Mesothelial cell of epicardium (in vitro differentiated cells): ENCODE measurements around the gene CA11. TPM values are rescaled to one million over a fixed set of nuclear protein-coding genes. Genes with fewer than 3 reads are reported as not detected.

Experiments used
- DNase-seq, 2 experiments: peaks; one replicate each; pipeline ENCODE4 v3.0.0; 2021; ENCODE audit warnings: low spot score in 2 of 2; ENCODE audit not compliant: unreplicated experiment in 2 of 2
- H3K27ac Mint-ChIP-seq: 2 replicates; pipeline ENCODE4 v1.8.0; 2021; ENCODE audit warnings: mixed read lengths
- H3K27me3 Mint-ChIP-seq: 2 replicates; pipeline ENCODE4 v1.8.0; 2021; ENCODE audit warnings: low read depth, mixed read lengths
- H3K36me3 Mint-ChIP-seq: 2 replicates; pipeline ENCODE4 v1.8.0; 2021; ENCODE audit warnings: mixed read lengths
- H3K4me1 Mint-ChIP-seq: 2 replicates; pipeline ENCODE4 v1.8.0; 2021; ENCODE audit warnings: mixed read lengths
- H3K4me3 Mint-ChIP-seq: 2 replicates; pipeline ENCODE4 v1.8.0; 2021; ENCODE audit warnings: mild to moderate bottlenecking, moderate library complexity, mixed read lengths
- H3K9me3 Mint-ChIP-seq: 2 replicates; pipeline ENCODE4 v1.8.0; 2021; ENCODE audit warnings: mixed read lengths
- total RNA-seq: library from RNA; stranded (reverse); gene quantifications from 3 replicates; pipeline ENCODE4 v1.2.1, GENCODE V29; 2021
- TF ChIP-seq, protein P1 (sequence below): fragments of 200-600 bp; sonication (generic); IDR thresholded peaks from one replicate; pipeline ENCODE4 v1.5.0; 2021; ENCODE audit warnings: antibody characterized with exemption; ENCODE audit not compliant: unreplicated experiment

The CA11 gene
- total RNA-seq, 1 donor from 2014 or later = 48.2 TPM

DNA sequence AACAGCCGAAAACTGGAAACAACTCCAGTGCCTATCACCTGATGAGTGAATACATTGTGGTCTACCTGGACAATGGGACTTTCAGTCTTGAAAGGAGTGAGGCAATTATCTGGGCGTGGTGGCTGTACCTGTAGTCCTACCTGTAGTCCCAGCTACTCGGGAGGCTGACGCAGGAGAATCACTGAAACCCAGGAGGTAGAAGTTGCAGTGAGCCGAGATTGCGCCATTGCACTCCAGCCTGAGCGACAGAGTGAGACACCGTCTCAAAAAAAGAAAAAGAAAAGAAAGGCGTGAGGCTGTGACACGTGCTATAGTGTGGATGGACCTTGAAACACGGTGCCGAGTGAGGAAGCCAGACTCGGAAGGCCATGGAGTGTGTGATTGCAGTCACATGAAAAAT, 30.9 kb upstream of the CA11 start:
- Mint-ChIP-seq H3K9me3 (no peaks in the 10 kb centered on the region), H3K27me3 (peaks cover 5% of the 10 kb centered on the region), H3K36me3 (no peaks in the 10 kb centered on the region), H3K27ac (no peak overlapping the region), H3K4me3 (no peak overlapping the region), H3K4me1 (peaks cover 6% of the 10 kb centered on the region)
- TF ChIP-seq, protein P1, sequence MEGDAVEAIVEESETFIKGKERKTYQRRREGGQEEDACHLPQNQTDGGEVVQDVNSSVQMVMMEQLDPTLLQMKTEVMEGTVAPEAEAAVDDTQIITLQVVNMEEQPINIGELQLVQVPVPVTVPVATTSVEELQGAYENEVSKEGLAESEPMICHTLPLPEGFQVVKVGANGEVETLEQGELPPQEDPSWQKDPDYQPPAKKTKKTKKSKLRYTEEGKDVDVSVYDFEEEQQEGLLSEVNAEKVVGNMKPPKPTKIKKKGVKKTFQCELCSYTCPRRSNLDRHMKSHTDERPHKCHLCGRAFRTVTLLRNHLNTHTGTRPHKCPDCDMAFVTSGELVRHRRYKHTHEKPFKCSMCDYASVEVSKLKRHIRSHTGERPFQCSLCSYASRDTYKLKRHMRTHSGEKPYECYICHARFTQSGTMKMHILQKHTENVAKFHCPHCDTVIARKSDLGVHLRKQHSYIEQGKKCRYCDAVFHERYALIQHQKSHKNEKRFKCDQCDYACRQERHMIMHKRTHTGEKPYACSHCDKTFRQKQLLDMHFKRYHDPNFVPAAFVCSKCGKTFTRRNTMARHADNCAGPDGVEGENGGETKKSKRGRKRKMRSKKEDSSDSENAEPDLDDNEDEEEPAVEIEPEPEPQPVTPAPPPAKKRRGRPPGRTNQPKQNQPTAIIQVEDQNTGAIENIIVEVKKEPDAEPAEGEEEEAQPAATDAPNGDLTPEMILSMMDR = no peak
- no peak for DNase-seq

DNA sequence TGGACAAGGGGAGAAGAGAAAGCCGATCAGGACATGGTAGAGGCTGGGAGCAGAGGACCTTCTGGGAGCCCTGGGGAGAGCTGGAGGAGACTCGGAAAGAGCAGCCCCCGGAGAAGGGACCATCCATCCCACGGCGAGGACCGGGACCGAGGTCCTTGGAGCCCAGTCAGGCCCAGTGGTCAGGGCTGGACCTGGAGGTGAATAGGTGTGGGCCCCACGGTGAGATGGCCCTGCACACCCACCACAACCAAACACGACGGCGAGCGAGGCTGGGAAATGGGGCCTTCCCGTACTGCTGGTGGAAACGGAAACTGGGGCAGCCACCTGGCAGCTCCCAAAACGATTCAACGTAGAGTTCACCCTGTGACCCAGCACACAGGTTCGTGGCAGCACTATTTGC, 30.5 kb upstream of the CA11 start:
- no peak for DNase-seq
- no peak overlapping the region for H3K27ac Mint-ChIP-seq
- no peak overlapping the region for H3K4me3 Mint-ChIP-seq
- TF ChIP-seq, protein P1 = no peak
- H3K4me1 Mint-ChIP-seq = peaks cover 6% of the 10 kb centered on the region
- H3K27me3 Mint-ChIP-seq = peaks cover 5% of the 10 kb centered on the region
- H3K9me3 Mint-ChIP-seq = no peaks in the 10 kb centered on the region
- no peaks in the 10 kb centered on the region for H3K36me3 Mint-ChIP-seq

DNA sequence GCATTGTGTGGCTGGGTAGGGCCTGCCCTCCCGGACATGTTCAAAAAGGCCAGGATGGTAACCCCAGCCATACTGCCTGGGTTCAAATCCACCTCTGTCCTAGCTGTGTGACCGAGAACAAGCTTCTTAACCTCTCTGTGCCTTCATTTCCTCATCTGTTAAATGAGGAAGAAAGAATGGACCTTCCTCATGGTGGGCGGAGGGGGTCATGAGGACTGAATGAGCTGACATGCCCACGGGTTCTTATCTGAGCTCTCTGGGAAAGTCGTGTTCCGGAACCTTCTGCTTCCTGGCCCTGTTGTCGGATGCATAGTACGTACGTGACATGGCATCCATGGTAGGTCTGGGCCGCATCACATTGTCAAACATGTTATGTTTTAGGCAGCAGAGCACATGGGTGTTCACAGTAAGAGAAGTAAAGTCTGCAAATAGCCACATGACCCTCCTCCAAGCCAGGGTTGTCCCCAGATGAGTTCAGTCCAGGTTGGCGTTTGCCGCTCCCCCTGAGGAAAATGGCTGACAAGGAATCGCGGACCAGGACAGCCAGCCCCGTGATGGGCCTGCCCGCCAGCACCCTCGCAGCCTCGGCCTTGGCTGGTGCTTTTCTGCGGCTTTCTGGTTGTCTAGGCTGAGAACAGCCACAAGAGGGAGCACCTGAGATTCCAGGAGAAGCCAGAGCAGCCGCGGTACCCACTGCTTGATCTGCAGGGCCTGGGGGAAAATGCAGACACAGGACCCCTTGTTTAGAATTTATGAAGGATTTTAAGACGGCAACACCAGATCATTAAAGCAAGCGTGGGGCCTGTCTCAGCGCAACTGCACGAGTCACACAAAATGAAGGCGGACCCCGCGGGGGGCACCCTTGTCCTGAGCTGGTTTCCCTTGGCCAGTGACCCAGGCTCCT, 29.2 kb upstream of the CA11 start:
- Mint-ChIP-seq H3K4me3 (no peak overlapping the region), H3K4me1 (peaks cover 11% of the 10 kb centered on the region), H3K27me3 (peaks cover 5% of the 10 kb centered on the region), H3K9me3 (no peaks in the 10 kb centered on the region), H3K36me3 (no peaks in the 10 kb centered on the region), H3K27ac (no peak overlapping the region)
- TF ChIP-seq, protein P1 = peak; percentile 82
- DNase-seq = peak in 1 of 2 experiments; percentile 77

DNA sequence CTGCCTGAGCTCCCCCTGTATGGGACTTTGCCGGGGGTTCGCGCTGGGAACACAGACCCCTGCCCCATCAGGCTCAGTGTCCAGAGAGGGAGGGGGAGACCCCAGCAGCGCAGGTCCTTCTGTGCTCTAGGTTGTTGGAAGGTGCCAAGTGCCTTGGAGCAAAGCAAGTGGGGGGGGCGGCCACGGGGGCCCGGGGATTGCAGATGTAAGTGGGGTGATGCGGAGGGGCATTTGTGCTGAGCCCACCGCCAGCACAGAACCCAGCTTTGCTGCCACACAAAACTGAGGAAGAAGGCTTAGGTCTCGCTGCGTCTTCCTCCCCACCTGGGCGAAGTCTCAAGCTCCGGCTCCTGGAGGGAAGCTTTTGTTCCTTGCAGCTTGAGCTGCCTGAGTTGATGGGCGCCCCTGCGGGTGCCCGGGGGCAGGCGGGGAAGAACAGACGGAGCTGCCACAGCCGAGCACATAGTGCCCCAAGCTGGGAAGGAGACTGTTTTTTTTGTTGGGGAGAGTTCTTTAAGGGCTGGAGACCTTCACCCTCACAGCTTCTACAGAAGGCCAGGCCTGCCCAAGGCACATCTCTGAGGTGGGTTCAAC, 28.3 kb upstream of the CA11 start:
- TF ChIP-seq, protein P1 = no peak
- Mint-ChIP-seq H3K4me1 (peaks cover 11% of the 10 kb centered on the region), H3K27ac (no peak overlapping the region), H3K4me3 (no peak overlapping the region), H3K36me3 (no peaks in the 10 kb centered on the region), H3K27me3 (peaks cover 5% of the 10 kb centered on the region), H3K9me3 (no peaks in the 10 kb centered on the region)
- no peak for DNase-seq

DNA sequence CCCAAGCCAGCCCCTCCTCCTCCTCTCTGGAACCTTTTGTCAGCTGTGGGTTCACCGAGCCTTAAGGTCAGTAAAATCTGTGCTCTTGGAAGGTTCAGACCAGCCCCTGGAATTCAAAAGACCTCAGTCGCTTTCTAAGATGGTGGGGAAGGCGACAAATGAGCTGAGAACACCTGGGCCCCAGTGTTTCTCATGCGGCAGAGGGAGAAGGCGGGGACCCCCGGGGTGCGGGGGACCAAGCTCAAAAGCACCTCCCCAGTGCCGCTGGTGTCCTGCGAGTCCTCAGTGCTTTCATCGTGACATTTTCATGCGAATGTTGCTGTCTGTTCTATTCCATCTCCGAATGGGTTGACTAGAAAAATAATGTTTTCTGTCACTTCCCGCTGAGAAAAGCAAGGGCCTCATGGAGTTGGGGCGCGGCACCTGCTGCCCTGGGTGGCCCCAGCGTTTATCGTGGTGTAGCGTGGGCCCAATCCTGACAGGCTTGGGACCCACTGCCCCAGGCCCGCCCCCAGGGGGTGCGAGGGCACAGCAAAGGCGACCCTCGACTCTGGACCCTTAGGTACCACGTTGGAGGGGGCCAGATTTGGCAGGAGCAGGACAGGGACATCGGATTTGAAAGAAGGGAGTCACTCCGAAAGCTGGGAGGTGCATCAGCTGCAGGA, 27.6 kb upstream of the CA11 start:
- Mint-ChIP-seq H3K4me3 (no peak overlapping the region), H3K27ac (no peak overlapping the region), H3K27me3 (peaks cover 5% of the 10 kb centered on the region), H3K9me3 (no peaks in the 10 kb centered on the region), H3K36me3 (no peaks in the 10 kb centered on the region), H3K4me1 (peaks cover 11% of the 10 kb centered on the region)
- TF ChIP-seq, protein P1 = no peak
- DNase-seq = no peak
